GM19395 (cell line): ENCODE data around the gene CTXN3.
"Not testable (repeated sequence)": the region's sequence is repeated elsewhere in the genome, so short reads cannot be mapped to it uniquely, and the experiment has no call there.

Experiments used
- ATAC-seq: cut with Tn5 transposase; IDR thresholded peaks from one replicate; pipeline ENCODE4 v1.9.1; 2021; ENCODE audit warnings: mild to moderate bottlenecking, moderate library complexity; ENCODE audit not compliant: unreplicated experiment

The CTXN3 gene

GRCh38 chr5:127650022-127650421 is 1.1 kb downstream of the CTXN3 start:
- ATAC-seq, result no peak

DNA sequence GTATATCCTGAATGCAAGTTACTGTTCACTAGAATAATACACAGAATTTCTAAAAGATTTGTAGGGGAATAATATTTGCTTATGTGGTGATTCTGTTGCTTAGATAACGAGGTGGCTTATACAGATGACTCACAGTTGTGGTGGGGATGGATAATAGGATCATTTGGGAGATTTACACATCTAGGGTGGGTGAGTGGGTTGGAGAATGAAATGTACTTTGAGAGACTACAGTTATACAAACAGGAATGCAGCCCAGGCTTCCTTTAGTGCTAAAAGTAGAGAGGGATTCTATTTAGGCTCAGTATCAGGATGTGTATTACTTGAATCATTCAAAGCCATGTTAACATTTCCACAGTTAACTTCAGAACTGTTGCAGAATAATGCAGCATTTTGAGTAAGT is 1.8 kb downstream of the CTXN3 start:
- ATAC-seq, result no peak

DNA sequence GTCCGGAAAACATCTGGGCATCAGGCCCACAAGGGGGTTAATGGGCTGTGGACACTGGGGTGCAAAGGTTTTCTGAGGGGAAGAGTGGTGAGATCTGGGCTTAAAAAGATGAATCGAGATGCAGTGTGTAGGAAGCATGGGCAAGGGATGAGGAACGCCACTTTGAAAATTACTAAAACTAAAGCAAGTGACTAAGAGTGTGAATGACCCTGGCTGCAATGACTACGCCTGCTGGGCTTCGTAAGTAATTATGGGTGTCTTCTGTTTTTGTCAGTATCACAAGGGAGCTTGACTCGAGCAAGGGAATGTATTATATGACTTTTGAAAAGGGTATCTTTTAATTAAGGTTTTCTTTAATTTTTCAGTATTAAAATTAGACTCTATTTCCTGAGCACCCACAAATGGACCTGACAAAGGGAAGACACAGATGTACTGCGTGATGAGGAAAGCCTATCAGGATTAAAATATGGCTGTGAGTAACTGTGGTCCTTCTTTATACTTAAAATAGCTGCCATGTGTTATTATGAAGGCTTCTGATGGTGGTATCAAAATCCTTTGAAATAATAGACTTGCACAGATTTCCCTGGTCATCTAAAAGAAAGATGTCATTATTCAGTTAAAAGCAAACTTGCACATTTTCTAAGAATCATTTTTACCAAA is 4.2 kb downstream of the CTXN3 start:
- no peak for ATAC-seq

- ATAC-seq, result no peak
Measured at GRCh38 chr5:127656825-127657224, 7.9 kb downstream of the CTXN3 start.

DNA sequence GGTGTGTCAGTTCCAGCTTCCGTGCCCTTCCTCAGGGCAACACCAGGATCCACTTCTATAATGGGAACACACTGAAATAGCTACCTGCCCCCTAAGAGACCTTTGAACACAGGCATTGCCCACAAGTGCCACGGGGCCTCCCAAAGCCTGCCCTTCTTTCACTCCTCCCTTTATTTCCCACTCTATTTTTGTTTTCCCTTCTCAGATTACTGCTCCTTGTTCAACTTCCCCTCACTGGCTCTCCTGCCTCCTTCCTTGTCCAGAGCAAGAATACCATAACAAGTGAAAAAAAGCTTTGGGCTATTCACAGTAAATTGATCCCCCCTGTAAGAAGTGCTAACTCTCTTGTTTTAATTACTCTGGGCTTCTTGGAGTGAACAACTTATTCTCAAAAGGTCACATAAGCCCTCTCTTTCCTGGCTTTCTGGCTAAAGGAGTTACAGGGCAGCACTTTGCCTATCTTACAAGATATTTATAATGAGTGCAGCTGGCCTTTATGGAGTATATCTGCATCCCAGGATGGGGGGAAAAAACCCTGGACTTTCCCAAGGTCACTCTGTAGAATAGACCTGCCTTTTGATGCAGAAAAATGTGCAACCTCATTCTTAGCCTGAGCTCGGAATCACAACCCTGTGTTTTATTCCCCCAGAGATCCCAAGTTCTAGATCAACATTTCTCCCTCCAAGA is 11.3 kb downstream of the CTXN3 start:
- ATAC-seq, result no peak

GRCh38 chr5:127664093-127664492 is 15.2 kb downstream of the CTXN3 start:
- no peak for ATAC-seq

- no peak for ATAC-seq
Measured at GRCh38 chr5:127665641-127666040, 16.8 kb downstream of the CTXN3 start.

DNA sequence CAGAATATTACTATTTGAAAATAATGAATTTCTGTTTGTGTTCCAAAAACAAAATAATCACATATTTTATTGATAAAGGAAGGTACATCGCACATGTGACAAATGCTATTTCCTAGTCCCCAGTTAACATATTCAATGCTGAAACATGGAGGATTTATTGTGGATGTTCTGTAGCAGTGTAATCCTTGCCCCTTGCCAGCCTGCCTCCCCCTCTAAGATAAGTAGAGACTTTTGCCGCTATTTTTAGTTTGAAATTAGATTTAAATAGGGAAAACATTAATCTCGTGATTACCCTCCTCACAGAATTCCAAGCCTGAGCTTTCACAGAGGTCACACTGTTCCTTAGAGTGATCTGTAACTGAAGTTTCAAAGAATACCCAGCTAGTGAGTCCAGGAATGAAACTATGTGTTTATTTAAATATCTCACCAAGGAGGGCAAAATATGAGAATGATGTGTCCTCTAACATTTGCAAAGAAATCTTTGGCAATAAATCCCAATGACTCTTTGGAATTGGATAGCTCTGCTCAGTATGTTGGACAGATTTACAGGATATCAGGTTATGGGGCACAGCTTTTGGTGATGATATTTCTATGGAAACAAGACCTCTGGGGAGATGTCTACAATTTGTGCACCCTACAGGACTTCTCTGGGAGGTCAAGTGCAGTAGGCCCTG is 17.3 kb downstream of the CTXN3 start:
- no peak for ATAC-seq

GRCh38 chr5:127667926-127668325 is 19.0 kb downstream of the CTXN3 start:
- no peak for ATAC-seq

DNA sequence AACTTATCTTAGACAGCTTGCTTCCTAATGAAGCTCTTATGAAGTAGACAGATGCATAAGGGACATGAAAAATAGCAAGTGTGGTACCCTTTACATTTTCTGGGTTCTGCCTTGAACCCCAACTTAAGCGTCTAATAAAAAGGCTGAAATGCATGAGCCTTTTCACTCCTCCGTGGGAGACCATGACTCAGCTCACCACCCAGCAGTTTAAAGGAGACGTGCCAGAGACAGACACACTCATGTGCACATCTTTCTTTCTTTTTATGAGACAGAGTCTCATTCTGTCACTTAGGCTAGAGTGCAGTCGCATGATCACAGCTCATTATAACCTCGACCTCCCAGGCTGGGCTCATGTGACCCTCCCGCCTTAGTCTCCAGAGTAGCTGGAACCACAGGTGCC is 22.3 kb downstream of the CTXN3 start:
- ATAC-seq, result no peak

- no peak for ATAC-seq
Measured at GRCh38 chr5:127673117-127673800, 24.4 kb downstream of the CTXN3 start.

- not testable (repeated sequence) for ATAC-seq
Measured at GRCh38 chr5:127676951-127677350, 28.1 kb downstream of the CTXN3 start.

DNA sequence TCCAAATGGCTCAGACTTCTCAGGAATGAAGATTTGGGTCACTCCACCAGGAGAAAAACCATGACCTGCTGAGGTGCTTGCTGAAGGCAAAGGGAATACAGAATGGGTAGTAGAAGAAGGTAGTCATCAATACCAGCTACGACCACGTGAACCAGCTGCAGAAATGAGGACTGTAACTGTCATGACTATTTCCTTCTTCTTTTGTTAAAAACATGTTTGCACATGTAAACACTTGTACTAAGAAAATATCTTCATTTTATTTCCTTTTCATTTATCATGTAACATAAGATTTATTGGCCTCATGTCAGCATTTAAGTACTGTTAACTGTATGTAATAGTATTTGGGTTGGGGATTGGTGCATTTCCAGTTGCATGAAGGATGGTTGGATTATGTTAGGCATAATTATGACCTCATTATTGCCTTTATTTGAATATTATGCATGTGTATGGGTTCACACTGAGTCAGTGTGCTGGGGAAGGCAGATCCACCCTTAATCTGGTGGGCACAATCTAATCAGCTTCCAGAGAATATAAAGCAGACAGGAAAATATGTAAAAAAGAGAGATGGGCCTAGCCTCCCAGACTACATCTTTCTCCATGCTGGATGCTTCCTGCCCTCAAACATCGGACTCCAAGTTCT is 30.9 kb downstream of the CTXN3 start:
- not testable (repeated sequence) for ATAC-seq

GRCh38 chr5:127680595-127680994 is 31.7 kb downstream of the CTXN3 start:
- ATAC-seq, result no peak

DNA sequence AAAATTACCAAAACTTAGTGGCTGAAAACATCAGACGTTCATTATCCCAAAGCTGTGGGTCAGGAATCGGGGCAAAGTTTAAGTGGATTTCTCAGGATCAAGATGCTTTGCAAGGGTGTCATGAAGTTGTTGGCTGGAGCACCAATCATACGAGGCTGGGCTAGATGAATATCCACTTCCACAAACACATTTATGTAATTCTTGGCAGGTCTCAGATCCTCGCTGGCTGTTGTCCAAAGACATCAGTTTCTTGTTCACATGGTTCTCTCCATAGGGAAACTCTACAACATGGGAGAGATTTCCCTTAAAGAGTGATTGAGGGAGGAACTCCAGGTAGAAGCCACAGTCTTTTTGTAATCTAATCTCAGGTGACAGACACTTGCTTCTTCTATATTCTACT is 34.1 kb downstream of the CTXN3 start:
- ATAC-seq, result no peak

- no peak for ATAC-seq
Measured at GRCh38 chr5:127684726-127685467, 36.0 kb downstream of the CTXN3 start.

DNA sequence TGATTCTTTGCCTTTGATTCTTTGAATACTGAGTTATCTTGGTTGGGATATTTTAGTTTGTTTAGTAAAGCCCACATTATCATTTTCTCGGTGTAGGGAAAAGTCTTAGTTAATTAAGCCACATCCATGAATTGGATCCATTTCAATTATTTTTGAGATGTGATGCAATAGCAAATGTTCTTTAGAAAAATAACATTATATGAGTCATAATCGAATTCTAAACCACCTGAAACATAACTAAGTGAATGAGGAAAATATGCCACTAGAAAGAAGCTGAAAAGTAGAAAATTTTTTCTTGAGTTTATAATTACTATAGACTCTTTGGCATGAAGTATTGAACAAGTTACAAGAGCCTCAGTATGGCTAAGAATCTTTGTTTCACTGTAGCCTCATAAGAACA is 36.8 kb downstream of the CTXN3 start:
- no peak for ATAC-seq

DNA sequence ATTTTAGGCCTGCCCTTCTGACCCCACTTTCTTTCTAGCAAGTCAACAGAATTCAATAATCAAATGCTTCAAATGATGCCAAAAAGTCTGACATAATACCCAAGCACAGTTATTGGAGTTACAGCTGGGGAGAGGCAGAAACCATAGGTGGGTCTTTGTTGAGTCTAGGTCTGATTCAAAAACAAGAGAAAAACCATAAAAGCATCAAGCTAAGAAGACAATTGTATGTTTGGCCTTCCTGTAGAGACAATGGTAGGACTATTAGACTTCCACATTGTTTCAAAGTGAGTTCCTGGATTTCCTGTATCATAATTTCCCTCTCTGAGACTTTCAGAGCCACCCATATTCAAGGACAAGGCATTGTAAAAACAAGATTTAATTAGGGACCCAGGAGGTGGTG is 37.5 kb downstream of the CTXN3 start:
- no peak for ATAC-seq

- no peak for ATAC-seq
Measured at GRCh38 chr5:127694518-127695171, 45.8 kb downstream of the CTXN3 start.

- no peak for ATAC-seq
Measured at GRCh38 chr5:127695346-127695745, 46.5 kb downstream of the CTXN3 start.
